GM12878 (cell line): ENCODE data around the gene RFFL. TPM values are rescaled to one million over a fixed set of nuclear protein-coding genes. Genes with fewer than 3 reads are reported as not detected.

ENCODE experiments used
- ATAC-seq: fragments of 200-7000 bp; cut with Tn5 transposase; 3 replicates; pipeline ENCODE4 v1.9.1; 2020; ENCODE audit warnings: mild to moderate bottlenecking, moderate library complexity
- BruUV-seq: library from RNA; stranded (reverse); fragments of 400-500 nt; replicated peaks from 2 replicates; lab custom pipeline; 2021; lab: Mats Ljungman, UMichigan
- CTCF ChIA-PET: fragments of 300-600 bp; sonication (Branson Sonifier 250); formaldehyde crosslinking; extraction: SDS; loops from one replicate; lab custom pipeline; 2021; ENCODE audit warnings: inconsistent platforms; lab: Yijun Ruan, JAX
- POLR2A ChIA-PET: fragments of 350-600 bp; formaldehyde crosslinking; extraction: SDS; loops from one replicate; lab custom pipeline; 2021; ENCODE audit warnings: inconsistent platforms; lab: Charles Lee
- RAD21 ChIA-PET: fragments of 300-600 bp; sonication (Branson Sonifier 250); formaldehyde crosslinking; loops from one replicate; lab custom pipeline; 2023; ENCODE audit warnings: antibody characterized with exemption; ENCODE audit not compliant: unreplicated experiment; lab: Charles Lee
- SMC1A ChIA-PET: fragments of 300-600 bp; sonication (Branson Sonifier 250); formaldehyde crosslinking; loops from one replicate; lab custom pipeline; 2023; ENCODE audit not compliant: unreplicated experiment, uncharacterized antibody; lab: Charles Lee
- DNase-seq: peaks from one replicate; pipeline ENCODE4 v3.0.0-alpha.2; 2011; ENCODE audit warnings: low read depth, low spot score
- FAIRE-seq: peaks from 3 replicates; lab custom pipeline; 2011; peaks lifted over from hg19 to GRCh38; lab: Jason Lieb, UNC
- H2AFZ ChIP-seq: 2 replicates; pipeline ENCODE4 v1.6.0; 2011; ENCODE audit warnings: low read depth, low read length, control low read depth; ENCODE audit not compliant: control insufficient read depth
- H3K27ac ChIP-seq: 2 replicates; pipeline ENCODE4 v1.5.1; 2011; ENCODE audit warnings: control low read depth; ENCODE audit not compliant: control insufficient read depth, insufficient read depth
- H3K27me3 ChIP-seq, 2 experiments: replicated peaks in 1 of 2; 2 replicates each; pipeline versions ENCODE4 v1.6.0 to v1.6.1; 2011; ENCODE audit warnings: low read length in 1 of 2; ENCODE audit not compliant: control insufficient read depth in 2 of 2, insufficient read depth in 2 of 2
- H3K36me3 ChIP-seq, 2 experiments: 2 replicates each; pipeline ENCODE4 v1.5.1; 2011; ENCODE audit warnings: low read length in 1 of 2; ENCODE audit not compliant: control insufficient read depth in 2 of 2, insufficient read depth in 2 of 2
- H3K4me1 ChIP-seq: 2 replicates; pipeline ENCODE4 v1.6.1; 2011; ENCODE audit warnings: mild to moderate bottlenecking, low read length, moderate library complexity, mixed read lengths; ENCODE audit not compliant: control insufficient read depth, insufficient read depth
- H3K4me2 ChIP-seq: 2 replicates; pipeline ENCODE4 v1.6.0; 2011; ENCODE audit warnings: control low read depth; ENCODE audit not compliant: control insufficient read depth, insufficient read depth
- H3K4me3 ChIP-seq: fragments of 200-600 bp; sonication (generic); 2 replicates; pipeline ENCODE4 v1.5.1; 2016
- H3K79me2 ChIP-seq: 2 replicates; pipeline ENCODE4 v1.6.0; 2011; ENCODE audit warnings: low read length; ENCODE audit not compliant: control insufficient read depth, insufficient read depth
- H3K9ac ChIP-seq: 2 replicates; pipeline ENCODE4 v1.8.0; 2011; ENCODE audit warnings: low read length, control low read depth, mixed read lengths; ENCODE audit not compliant: control insufficient read depth, insufficient read depth
- H3K9me3 ChIP-seq: replicated peaks from 3 replicates; pipeline ENCODE4 v1.5.1; 2011; ENCODE audit warnings: mild to moderate bottlenecking, low read length; ENCODE audit not compliant: control insufficient read depth, insufficient read depth
- H4K20me1 ChIP-seq: 2 replicates; pipeline ENCODE4 v1.6.0; 2011; ENCODE audit not compliant: control insufficient read depth, insufficient read depth
- ATF7 ChIP-seq: fragments of 450-650 bp; IDR thresholded peaks from 2 replicates; pipeline ENCODE4 v1.6.1; 2016; ENCODE audit warnings: low read depth, mild to moderate bottlenecking
- BACH1 ChIP-seq: fragments of 450-650 bp; IDR thresholded peaks from 2 replicates; pipeline ENCODE4 v1.6.1; 2017; ENCODE audit warnings: mild to moderate bottlenecking, borderline replicate concordance
- CBX3 ChIP-seq: fragments of 200-600 bp; sonication (generic); IDR thresholded peaks from 2 replicates; pipeline ENCODE4 v1.6.1; 2016; ENCODE audit warnings: low read depth, borderline replicate concordance
- CREB1 ChIP-seq: IDR thresholded peaks from 2 replicates; pipeline ENCODE4 v1.6.1; 2012; ENCODE audit warnings: low read depth, mild to moderate bottlenecking, inconsistent platforms
- HDGF ChIP-seq: fragments of 450-650 bp; IDR thresholded peaks from 2 replicates; pipeline ENCODE4 v1.6.1; 2016; ENCODE audit warnings: antibody characterized with exemption
- KDM1A ChIP-seq: fragments of 200-600 bp; sonication (generic); IDR thresholded peaks from 2 replicates; pipeline ENCODE4 v1.6.1; 2016; ENCODE audit warnings: borderline replicate concordance
- RFX5 ChIP-seq: IDR thresholded peaks from 2 replicates; pipeline ENCODE4 v1.6.1; 2011; ENCODE audit warnings: low read depth, low read length, improper control_type of control experiment
- ZNF384 ChIP-seq: IDR thresholded peaks from 2 replicates; pipeline ENCODE4 v1.6.1; 2012; ENCODE audit warnings: low read depth, mild to moderate bottlenecking, low read length, improper control_type of control experiment, borderline replicate concordance
- WGBS: methylation state at CpG from one replicate; pipeline ENCODE4 v1.1.6; 2016; ENCODE audit warnings: low lambda C conversion rate; ENCODE audit not compliant: insufficient replicate concordance, insufficient coverage; ENCODE audit errors: missing lambda C conversion rate; 5-methylcytosine and 5-hydroxymethylcytosine counted together
- in situ Hi-C: fragments of 300-500 bp; cut with MboI; formaldehyde crosslinking; loops from 9 replicates; pipeline ENCODE4 v1.14.3; 2018; ENCODE audit warnings: mixed read lengths
- intact Hi-C: fragments of 100-400 bp; cut with micrococcal nuclease; formaldehyde crosslinking; loops from one replicate; pipeline ENCODE4 v1.14.2; 2022; ENCODE audit not compliant: unreplicated experiment
- polyA plus RNA-seq, 11 experiments: library from polyadenylated mRNA; depleted of rRNA in 4 of 11; unstranded in 6 of 11; stranded (reverse) in 5 of 11; fragments of >200 nt; fragmentation: Nextera tagmentation in 4 of 11; fragmentation: Illumina TruSeq in 1 of 11; extraction: Ambion mirVana in 4 of 11; extraction: Trizol in 1 of 11; gene quantifications; 1 replicate in 1 of 11; 2 replicates in 10 of 11; pipeline versions ENCODE4 v1.2.1 to v1.2.3, GENCODE V29; 2011 to 2016; ENCODE audit warnings: inconsistent platforms in 2 of 11, missing spikeins in 2 of 11, low read depth in 1 of 11
- total RNA-seq, 4 experiments: library from RNA; depleted of rRNA in 3 of 4; stranded (reverse); fragments of >200 nt in 3 of 4; fragmentation: Illumina TruSeq in 1 of 4; extraction: Trizol in 1 of 4; gene quantifications; 2 replicates each; pipeline versions ENCODE4 v1.2.1 to v1.2.3, GENCODE V29; 2013 to 2021
- TF ChIP-seq, protein P1 (sequence below): fragments of 450-650 bp; formaldehyde crosslinking; IDR thresholded peaks from 2 replicates; pipeline ENCODE4 v1.5.0; 2022; ENCODE audit warnings: mild to moderate bottlenecking, missing genetic modification characterization
- TF ChIP-seq, protein P2 (sequence below): fragments of 450-650 bp; IDR thresholded peaks from 2 replicates; pipeline ENCODE4 v1.6.1; 2016; ENCODE audit warnings: mild to moderate bottlenecking
- TF ChIP-seq, protein P3 (sequence below): IDR thresholded peaks from 2 replicates; pipeline ENCODE4 v1.6.1; 2011; ENCODE audit warnings: borderline replicate concordance, low read depth, mild to moderate bottlenecking, moderate library complexity, mixed read lengths, low read length; ENCODE audit not compliant: insufficient read depth; ENCODE audit errors: extremely low read length
- TF ChIP-seq, protein P4 (sequence below): IDR thresholded peaks from 2 replicates; pipeline ENCODE4 v1.6.1; 2011; ENCODE audit warnings: borderline replicate concordance, low read depth, mild to moderate bottlenecking, moderate library complexity, low read length; ENCODE audit not compliant: insufficient read depth, poor library complexity, severe bottlenecking
- TF ChIP-seq, protein P5 (sequence below): IDR thresholded peaks from 2 replicates; pipeline ENCODE4 v1.6.1; 2011; ENCODE audit warnings: low read depth, mild to moderate bottlenecking, low read length, moderate library complexity, borderline replicate concordance; ENCODE audit errors: extremely low read depth

RFFL gene
- total and polyA plus RNA-seq, 10 of the 15 experiments (the other 5 are each of a cell fraction or from before 2014, with no cell fraction given) = 4.7 to 56.1 (median 26.9) TPM

DNA sequence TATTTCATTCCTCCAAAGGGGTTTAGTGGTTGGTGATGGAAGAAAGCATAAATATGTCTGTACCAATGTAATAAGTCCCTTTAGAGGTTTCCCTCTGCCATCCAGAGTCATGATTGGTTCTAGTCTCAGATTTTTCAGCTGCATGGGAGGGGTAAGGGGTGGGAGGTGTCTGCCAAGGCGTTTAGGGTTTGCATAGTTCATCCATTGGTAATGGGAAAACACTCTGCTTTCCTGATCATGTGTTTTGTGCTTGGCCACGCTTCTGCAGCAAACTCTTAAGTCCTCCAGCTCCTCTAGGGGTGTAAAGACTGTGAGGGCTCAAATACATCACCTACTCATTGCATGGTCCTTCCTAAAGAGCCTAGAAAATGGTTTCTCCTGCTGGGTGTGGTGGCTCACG is 53.4 kb downstream of the RFFL start:
- no peak overlapping the region for H3K27ac ChIP-seq
- H3K9ac ChIP-seq = no peak overlapping the region
- H3K79me2 ChIP-seq = no peaks in the 10 kb centered on the region
- in situ Hi-C loops = no loop called here
- H3K27me3 ChIP-seq = no peaks in the 10 kb centered on the region
- no peak overlapping the region for H2AFZ ChIP-seq
- peaks cover 17 to 38% of the 10 kb centered on the region in 2 experiments; a peak in 3 of 4 replicates for H3K36me3 ChIP-seq
- H3K4me2 ChIP-seq = no peak overlapping the region
- DNase-seq = no peak
- no peaks in the 10 kb centered on the region for H4K20me1 ChIP-seq
- no peaks in the 10 kb centered on the region for H3K9me3 ChIP-seq
- H3K4me3 ChIP-seq = no peak overlapping the region
- H3K4me1 ChIP-seq = no peaks in the 10 kb centered on the region
- RAD21 ChIA-PET = no interaction called here
- CTCF ChIA-PET = interaction anchor here (1.5 kb wide), 1 partner anchor 53 kb away, joined by 3 read pairs; the partner anchor contains the start of gene RFFL
- intact Hi-C loops = no loop called here
- no TSS peak for BruUV-seq
- no peak for ATAC-seq
- FAIRE-seq = no peak
- POLR2A ChIA-PET = interaction anchor here (1.4 kb wide), 1 partner anchor 21 kb away, joined by 3 read pairs; no protein-coding TSS in a partner anchor
- WGBS = 94% methylated on average over 3 of the region's 3 CpGs
- SMC1A ChIA-PET = interaction anchor here (0.6 to 2.9 kb wide), 6 partner anchors 13 to 443 kb away, joined by 3 to 10 read pairs (median 4); partner anchors contain the start of gene RFFL
- TF ChIP-seq, protein P1, sequence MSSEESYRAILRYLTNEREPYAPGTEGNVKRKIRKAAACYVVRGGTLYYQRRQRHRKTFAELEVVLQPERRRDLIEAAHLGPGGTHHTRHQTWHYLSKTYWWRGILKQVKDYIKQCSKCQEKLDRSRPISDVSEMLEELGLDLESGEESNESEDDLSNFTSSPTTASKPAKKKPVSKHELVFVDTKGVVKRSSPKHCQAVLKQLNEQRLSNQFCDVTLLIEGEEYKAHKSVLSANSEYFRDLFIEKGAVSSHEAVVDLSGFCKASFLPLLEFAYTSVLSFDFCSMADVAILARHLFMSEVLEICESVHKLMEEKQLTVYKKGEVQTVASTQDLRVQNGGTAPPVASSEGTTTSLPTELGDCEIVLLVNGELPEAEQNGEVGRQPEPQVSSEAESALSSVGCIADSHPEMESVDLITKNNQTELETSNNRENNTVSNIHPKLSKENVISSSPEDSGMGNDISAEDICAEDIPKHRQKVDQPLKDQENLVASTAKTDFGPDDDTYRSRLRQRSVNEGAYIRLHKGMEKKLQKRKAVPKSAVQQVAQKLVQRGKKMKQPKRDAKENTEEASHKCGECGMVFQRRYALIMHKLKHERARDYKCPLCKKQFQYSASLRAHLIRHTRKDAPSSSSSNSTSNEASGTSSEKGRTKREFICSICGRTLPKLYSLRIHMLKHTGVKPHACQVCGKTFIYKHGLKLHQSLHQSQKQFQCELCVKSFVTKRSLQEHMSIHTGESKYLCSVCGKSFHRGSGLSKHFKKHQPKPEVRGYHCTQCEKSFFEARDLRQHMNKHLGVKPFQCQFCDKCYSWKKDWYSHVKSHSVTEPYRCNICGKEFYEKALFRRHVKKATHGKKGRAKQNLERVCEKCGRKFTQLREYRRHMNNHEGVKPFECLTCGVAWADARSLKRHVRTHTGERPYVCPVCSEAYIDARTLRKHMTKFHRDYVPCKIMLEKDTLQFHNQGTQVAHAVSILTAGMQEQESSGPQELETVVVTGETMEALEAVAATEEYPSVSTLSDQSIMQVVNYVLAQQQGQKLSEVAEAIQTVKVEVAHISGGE (CRISPR knock-in tag) = no peak
- no peak for TF ChIP-seq RFX5
- TF ChIP-seq, protein P2, sequence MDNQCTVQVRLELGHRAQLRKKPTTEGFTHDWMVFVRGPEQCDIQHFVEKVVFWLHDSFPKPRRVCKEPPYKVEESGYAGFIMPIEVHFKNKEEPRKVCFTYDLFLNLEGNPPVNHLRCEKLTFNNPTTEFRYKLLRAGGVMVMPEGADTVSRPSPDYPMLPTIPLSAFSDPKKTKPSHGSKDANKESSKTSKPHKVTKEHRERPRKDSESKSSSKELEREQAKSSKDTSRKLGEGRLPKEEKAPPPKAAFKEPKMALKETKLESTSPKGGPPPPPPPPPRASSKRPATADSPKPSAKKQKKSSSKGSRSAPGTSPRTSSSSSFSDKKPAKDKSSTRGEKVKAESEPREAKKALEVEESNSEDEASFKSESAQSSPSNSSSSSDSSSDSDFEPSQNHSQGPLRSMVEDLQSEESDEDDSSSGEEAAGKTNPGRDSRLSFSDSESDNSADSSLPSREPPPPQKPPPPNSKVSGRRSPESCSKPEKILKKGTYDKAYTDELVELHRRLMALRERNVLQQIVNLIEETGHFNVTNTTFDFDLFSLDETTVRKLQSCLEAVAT = no peak
- no peak for TF ChIP-seq ATF7
- TF ChIP-seq ZNF384 = no peak
- TF ChIP-seq, protein P3, sequence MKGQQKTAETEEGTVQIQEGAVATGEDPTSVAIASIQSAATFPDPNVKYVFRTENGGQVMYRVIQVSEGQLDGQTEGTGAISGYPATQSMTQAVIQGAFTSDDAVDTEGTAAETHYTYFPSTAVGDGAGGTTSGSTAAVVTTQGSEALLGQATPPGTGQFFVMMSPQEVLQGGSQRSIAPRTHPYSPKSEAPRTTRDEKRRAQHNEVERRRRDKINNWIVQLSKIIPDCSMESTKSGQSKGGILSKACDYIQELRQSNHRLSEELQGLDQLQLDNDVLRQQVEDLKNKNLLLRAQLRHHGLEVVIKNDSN = no peak
- TF ChIP-seq, protein P4, sequence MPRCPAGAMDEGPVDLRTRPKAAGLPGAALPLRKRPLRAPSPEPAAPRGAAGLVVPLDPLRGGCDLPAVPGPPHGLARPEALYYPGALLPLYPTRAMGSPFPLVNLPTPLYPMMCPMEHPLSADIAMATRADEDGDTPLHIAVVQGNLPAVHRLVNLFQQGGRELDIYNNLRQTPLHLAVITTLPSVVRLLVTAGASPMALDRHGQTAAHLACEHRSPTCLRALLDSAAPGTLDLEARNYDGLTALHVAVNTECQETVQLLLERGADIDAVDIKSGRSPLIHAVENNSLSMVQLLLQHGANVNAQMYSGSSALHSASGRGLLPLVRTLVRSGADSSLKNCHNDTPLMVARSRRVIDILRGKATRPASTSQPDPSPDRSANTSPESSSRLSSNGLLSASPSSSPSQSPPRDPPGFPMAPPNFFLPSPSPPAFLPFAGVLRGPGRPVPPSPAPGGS = no peak
- TF ChIP-seq CREB1 = no peak
- no peak for TF ChIP-seq CBX3
- TF ChIP-seq HDGF = no peak
- TF ChIP-seq, protein P5, sequence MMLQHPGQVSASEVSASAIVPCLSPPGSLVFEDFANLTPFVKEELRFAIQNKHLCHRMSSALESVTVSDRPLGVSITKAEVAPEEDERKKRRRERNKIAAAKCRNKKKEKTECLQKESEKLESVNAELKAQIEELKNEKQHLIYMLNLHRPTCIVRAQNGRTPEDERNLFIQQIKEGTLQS = no peak
- no peak for TF ChIP-seq KDM1A
- no peak for TF ChIP-seq BACH1
